ENCODE data around the gene MGAT4C.

The MGAT4C gene

GRCh38 chr12:85975716-85976115 lies 280.5 kb downstream of the MGAT4C start:
- H3K4me3 ChIP-seq (replicated peaks; ENCODE audit: low read depth, low read length), result no peak overlapping the region
- TF ChIP-seq CTCF (IDR thresholded peaks at IDR 0.05; ENCODE audit: low read depth, low read length, missing control alignments), result no peak
- no peak for DNase-seq (ENCODE audit: extremely low read depth, low read depth)

- H3K4me3 ChIP-seq (replicated peaks; ENCODE audit: low read depth, low read length), result no peak overlapping the region
- TF ChIP-seq CTCF (IDR thresholded peaks at IDR 0.05; ENCODE audit: low read depth, low read length, missing control alignments), result no peak
- no peak for DNase-seq (ENCODE audit: extremely low read depth, low read depth)
Measured at GRCh38 chr12:85971800-85972199, 284.4 kb downstream of the MGAT4C start.

- DNase-seq (ENCODE audit: extremely low read depth, low read depth), result no peak
- no peak overlapping the region for H3K4me3 ChIP-seq (replicated peaks; ENCODE audit: low read depth, low read length)
- TF ChIP-seq CTCF (IDR thresholded peaks at IDR 0.05; ENCODE audit: low read depth, low read length, missing control alignments), result no peak
Measured at GRCh38 chr12:85968606-85969005, 287.6 kb downstream of the MGAT4C start.

- no peak for TF ChIP-seq CTCF (IDR thresholded peaks at IDR 0.05; ENCODE audit: low read depth, low read length, missing control alignments)
- H3K4me3 ChIP-seq (replicated peaks; ENCODE audit: low read depth, low read length), result no peak overlapping the region
- DNase-seq (ENCODE audit: extremely low read depth, low read depth), result no peak
Measured at GRCh38 chr12:85963326-85963725, 292.9 kb downstream of the MGAT4C start.

- DNase-seq (ENCODE audit: extremely low read depth, low read depth), result no peak
- no peak for TF ChIP-seq CTCF (IDR thresholded peaks at IDR 0.05; ENCODE audit: low read depth, low read length, missing control alignments)
- H3K4me3 ChIP-seq (replicated peaks; ENCODE audit: low read depth, low read length), result no peak overlapping the region
Measured at GRCh38 chr12:85956081-85956480, 300.1 kb downstream of the MGAT4C start.

- DNase-seq (ENCODE audit: extremely low read depth, low read depth), result no peak
- no peak overlapping the region for H3K4me3 ChIP-seq (replicated peaks; ENCODE audit: low read depth, low read length)
- TF ChIP-seq CTCF (IDR thresholded peaks at IDR 0.05; ENCODE audit: low read depth, low read length, missing control alignments), result no peak
Measured at GRCh38 chr12:85955127-85955526, 301.1 kb downstream of the MGAT4C start.

- H3K4me3 ChIP-seq (replicated peaks; ENCODE audit: low read depth, low read length), result no peak overlapping the region
- TF ChIP-seq CTCF (IDR thresholded peaks at IDR 0.05; ENCODE audit: low read depth, low read length, missing control alignments), result no peak
- no peak for DNase-seq (ENCODE audit: extremely low read depth, low read depth)
Measured at GRCh38 chr12:85951823-85952222, 304.4 kb downstream of the MGAT4C start.
